GM18873 (cell line): ENCODE results near the gene LGI4.
"Not testable (repeated sequence)": the region's sequence is repeated elsewhere in the genome, so short reads cannot be mapped to it uniquely, and the experiment has no call there.

ENCODE experiments used
- ATAC-seq: cut with Tn5 transposase; IDR thresholded peaks from one replicate; pipeline ENCODE4 v1.9.1; 2021; ENCODE audit warnings: mild to moderate bottlenecking, moderate library complexity, moderate number of reproducible peaks; ENCODE audit not compliant: unreplicated experiment, low FRiP score

Gene LGI4

DNA sequence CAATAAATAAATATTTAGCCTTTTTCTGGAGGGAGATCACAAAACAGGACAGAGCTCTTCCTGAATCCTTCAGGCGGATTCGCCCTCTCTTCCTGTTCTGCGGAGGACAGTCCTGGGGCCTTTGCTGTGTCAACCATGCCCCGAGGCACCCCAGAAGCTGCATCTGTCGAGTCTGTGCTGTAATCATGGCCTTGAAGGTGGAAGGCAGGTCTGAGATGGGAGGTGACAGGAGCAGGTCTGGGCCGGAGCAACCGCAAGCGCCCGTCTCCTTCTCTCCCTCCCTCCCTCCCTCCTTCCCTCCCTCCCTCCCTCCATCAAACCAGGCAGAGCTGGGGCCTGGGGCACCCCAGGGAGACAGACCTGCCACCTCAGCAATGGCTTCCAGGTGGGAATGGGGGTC, 23.9 kb downstream of the LGI4 start:
- no peak for ATAC-seq

- ATAC-seq = no peak
Observed at GRCh38 chr19:35109395-35110112, 25.3 kb downstream of the LGI4 start.

GRCh38 chr19:35108730-35109129, 26.1 kb downstream of the LGI4 start:
- ATAC-seq = no peak

- no peak for ATAC-seq
Observed at GRCh38 chr19:35107545-35107944, 27.3 kb downstream of the LGI4 start.

GRCh38 chr19:35106898-35107541, 27.8 kb downstream of the LGI4 start:
- no peak for ATAC-seq

- ATAC-seq = no peak
Observed at GRCh38 chr19:35106291-35106583, 28.6 kb downstream of the LGI4 start.

DNA sequence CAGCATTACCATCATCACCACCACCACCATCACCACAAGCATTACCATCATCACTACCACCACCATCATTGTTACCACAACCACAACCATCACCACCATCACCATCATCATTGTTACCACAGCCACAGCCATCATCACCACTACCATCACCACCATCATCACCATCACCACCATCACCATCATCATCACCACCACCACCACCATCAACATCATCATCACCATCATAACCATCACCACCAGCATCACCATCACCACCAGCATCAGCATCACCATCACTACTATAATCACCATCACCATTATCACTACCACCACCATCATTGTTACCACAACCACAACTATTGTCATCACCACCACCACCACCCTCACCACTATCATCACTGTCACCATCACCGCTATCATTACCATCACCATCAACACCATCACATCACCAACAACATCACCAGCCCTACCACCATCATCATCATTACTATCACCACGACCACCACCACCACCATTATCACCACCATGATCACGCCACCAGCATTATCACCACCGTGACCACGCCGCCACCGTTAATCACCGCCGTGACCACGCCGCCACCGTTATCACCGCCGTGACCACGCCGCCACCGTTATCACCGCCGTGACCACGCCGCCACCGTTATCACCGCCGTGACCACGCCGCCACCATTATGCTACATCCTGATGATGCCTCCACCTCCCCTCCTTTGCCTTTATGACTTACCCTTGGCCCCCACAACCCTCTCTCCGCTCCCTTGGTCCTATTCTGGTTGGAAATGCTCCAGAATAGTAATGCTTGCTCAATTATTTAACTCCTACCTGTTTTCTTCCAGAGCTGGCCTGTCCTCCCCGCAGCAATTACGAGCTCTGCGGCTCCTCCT, 29.2 kb downstream of the LGI4 start:
- ATAC-seq = no peak

DNA sequence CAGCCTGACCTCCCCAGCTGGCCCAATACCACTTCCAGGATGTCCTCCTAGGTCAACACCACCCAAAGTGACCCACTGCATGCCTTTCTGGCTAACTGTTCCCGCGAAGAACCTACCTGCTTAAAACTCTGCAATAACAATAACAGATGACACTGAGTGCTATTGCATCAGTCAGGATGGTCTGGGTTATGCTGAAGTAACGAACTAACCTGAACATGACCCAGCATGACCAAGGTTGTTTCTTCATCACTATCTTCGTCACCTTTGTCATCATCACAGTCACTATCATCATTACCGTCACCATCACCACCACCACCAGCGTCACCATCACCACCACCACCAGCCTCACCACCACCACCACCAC, 29.8 kb downstream of the LGI4 start:
- ATAC-seq = no peak

GRCh38 chr19:35104361-35104760, 30.5 kb downstream of the LGI4 start:
- no peak for ATAC-seq

DNA sequence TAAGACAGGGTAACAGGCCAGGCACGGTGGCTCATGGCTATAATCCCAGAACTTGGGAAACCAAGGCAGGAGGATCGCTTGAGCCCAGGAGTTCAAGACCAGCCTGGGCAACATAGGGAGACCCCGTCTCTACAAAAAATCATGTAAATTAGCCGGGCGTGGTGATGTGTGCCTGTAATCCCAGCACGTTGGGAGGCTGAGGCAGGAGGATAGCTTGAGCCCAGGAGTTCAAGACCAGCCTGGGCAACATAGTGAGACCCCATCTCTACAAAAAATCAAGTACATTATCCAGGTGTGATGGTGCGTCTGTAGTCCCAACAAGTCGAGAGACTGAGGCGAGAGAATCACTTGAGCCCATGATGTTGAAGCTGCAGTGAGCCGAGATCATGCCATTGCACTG, 31.2 kb downstream of the LGI4 start:
- ATAC-seq = not testable (repeated sequence)

GRCh38 chr19:35101949-35102348, 32.9 kb downstream of the LGI4 start:
- ATAC-seq = not testable (repeated sequence)

GRCh38 chr19:35100588-35101533, 34.0 kb downstream of the LGI4 start:
- no peak for ATAC-seq

- ATAC-seq = no peak
Observed at GRCh38 chr19:35099897-35100275, 35.0 kb downstream of the LGI4 start.

GRCh38 chr19:35099155-35099896, 35.5 kb downstream of the LGI4 start:
- ATAC-seq = no peak

GRCh38 chr19:35098413-35099049, 36.3 kb downstream of the LGI4 start:
- no peak for ATAC-seq

DNA sequence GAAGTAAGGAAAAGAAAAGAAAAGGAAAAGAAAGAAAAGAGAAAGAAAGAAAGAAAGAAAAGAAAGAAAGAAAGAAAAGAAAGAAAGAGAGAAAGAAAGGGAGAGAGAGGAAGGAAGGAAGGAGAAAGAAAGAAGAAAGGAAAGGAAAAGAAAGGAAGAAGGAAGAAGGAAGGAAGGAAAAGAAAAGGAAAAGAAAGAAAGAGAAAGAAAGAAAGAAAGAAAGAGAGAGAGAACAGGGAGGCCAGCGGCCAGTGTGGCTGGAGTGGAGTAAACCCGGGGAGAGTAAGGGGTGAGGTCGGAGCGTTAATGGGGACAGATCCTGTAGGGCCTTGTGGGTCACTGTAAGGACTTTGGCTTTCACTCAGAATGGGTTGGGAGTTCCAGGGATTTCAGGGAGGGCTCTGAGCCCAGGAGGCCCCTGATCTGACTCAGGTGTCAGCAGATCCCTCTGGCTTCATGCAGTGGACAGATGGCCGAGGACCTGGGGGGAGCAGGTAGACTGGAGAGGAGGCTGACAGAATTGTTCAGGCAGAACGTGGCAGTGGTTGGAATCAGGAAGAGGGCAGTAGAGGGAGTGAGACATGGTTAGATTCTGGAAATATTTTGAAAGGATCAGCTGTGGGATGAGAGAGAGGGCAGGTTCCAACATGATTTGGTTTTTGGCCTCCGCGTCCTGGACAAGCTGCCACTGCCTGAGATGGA, 39.0 kb downstream of the LGI4 start:
- no peak for ATAC-seq

- no peak for ATAC-seq
Observed at GRCh38 chr19:35094656-35095055, 40.2 kb downstream of the LGI4 start.

DNA sequence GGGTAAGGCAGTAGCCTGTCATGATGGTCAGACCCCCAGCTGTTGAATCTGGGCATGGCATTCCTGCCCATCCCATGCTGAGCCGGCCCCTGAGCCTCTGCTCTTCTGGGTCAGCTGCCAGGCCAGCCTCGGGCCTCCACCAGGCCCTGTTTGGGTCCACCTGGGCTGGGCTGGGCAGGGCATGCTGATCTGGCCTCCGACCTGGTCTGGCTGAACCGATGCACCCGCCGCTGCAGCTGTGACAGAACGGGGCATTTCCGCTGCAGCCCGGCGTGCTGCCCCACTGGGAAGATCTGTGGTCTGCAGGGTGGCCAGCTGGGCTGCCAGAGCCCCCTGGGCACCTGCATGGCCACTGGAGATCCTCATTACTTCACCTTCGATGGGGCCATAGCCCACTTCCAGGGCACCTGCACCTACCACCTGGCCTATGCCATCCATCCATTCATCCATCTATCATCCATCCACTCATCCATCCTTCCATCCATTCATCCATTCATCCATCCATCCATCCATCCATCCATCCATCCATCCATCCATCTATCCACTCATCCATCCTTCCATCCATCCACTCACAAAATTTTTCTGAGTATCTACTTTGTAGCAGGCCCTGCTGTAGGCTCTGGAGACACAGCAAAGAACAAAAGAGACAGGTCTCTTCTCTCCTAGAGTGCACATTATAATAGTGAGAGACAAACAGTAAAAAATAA, 40.8 kb downstream of the LGI4 start:
- no peak for ATAC-seq
